ENCODE data around the gene DDAH2.
A peak's percentile ranks its signal among the peaks of the same experiment; 100 is the strongest.

The DDAH2 gene

GRCh38 chr6:31736021-31736767, 7.1 kb upstream of the DDAH2 start, which contains the start of gene CLIC1 (continued):
- TF ChIP-seq ZNF518A (tag by site-specific recombination; conservative IDR thresholded peaks at IDR 0.05; ENCODE audit: low read depth) (no peak), ZNF202 (tag by site-specific recombination; IDR thresholded peaks at IDR 0.05; ENCODE audit: borderline replicate concordance) (no peak), ZBTB7A (tag by site-specific recombination; IDR thresholded peaks at IDR 0.05; ENCODE audit: low read depth) (0 out of 2 replicates have a peak, but pooled peaks have one; percentile 7), ZSCAN5A (tag by site-specific recombination; IDR thresholded peaks at IDR 0.05) (peak; percentile 76; the same call in 1 of the 2 replicates), SP7 (tag by site-specific recombination; IDR thresholded peaks at IDR 0.05) (peak; percentile 55; the same call in 1 of the 2 replicates), ZNF701 (tag by site-specific recombination; IDR thresholded peaks at IDR 0.05) (no peak), ZNF777 (tag by site-specific recombination; IDR thresholded peaks at IDR 0.05; ENCODE audit: borderline replicate concordance) (no peak), ZSCAN30 (tag by site-specific recombination; IDR thresholded peaks at IDR 0.05) (peak; percentile 33; the same call in 1 of the 2 replicates), ZNF585B (tag by site-specific recombination; IDR thresholded peaks at IDR 0.05) (no peak), OSR2 (tag by site-specific recombination; IDR thresholded peaks at IDR 0.05) (no peak), ZNF791 (tag by site-specific recombination; IDR thresholded peaks at IDR 0.05) (no peak), ZNF423 (tag by site-specific recombination; IDR thresholded peaks at IDR 0.05) (0 out of 2 replicates have a peak, but pooled peaks have one; percentile 23), KLF10 (tag by site-specific recombination; IDR thresholded peaks at IDR 0.05) (peak; percentile 68), ZFHX2 (tag by site-specific recombination; conservative IDR thresholded peaks at IDR 0.05) (no peak; the same call in 1 of the 2 replicates), ZNF544 (tag by site-specific recombination; IDR thresholded peaks at IDR 0.05) (no peak), ZNF747 (tag by site-specific recombination; IDR thresholded peaks at IDR 0.05) (no peak), YY2 (tag by site-specific recombination; IDR thresholded peaks at IDR 0.05) (no peak), KLF7 (tag by site-specific recombination; IDR thresholded peaks at IDR 0.05; ENCODE audit: borderline replicate concordance) (peak; percentile 74; the same call in 1 of the 2 replicates), TCF7L2 (IDR thresholded peaks at IDR 0.05; ENCODE audit: borderline replicate concordance, low read depth, low read length) (no peak), ZNF10 (tag by site-specific recombination; IDR thresholded peaks at IDR 0.05) (no peak), MYNN (tag by site-specific recombination; IDR thresholded peaks at IDR 0.05; ENCODE audit: borderline replicate concordance) (no peak), ZBTB8A (tag by site-specific recombination; IDR thresholded peaks at IDR 0.05) (peak; percentile 34; the same call in 1 of the 2 replicates), ZNF311 (tag by site-specific recombination; IDR thresholded peaks at IDR 0.05; ENCODE audit: borderline replicate concordance) (no peak), SETDB1 (IDR thresholded peaks at IDR 0.05; ENCODE audit: insufficient read length, low read length) (no peak), ZXDB (tag by site-specific recombination; IDR thresholded peaks at IDR 0.05) (peak; percentile 64; the same call in 1 of the 2 replicates), ZNF155 (tag by site-specific recombination; IDR thresholded peaks at IDR 0.05) (no peak), ZNF600 (tag by site-specific recombination; IDR thresholded peaks at IDR 0.05) (peak; percentile 90)
- TF ChIP-seq, protein P1, sequence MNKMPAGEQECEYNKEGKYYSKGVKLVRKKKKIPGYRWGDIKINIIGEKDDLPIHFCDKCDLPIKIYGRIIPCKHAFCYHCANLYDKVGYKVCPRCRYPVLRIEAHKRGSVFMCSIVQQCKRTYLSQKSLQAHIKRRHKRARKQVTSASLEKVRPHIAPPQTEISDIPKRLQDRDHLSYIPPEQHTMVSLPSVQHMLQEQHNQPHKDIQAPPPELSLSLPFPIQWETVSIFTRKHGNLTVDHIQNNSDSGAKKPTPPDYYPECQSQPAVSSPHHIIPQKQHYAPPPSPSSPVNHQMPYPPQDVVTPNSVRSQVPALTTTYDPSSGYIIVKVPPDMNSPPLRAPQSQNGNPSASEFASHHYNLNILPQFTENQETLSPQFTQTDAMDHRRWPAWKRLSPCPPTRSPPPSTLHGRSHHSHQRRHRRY (tag by site-specific recombination; IDR thresholded peaks at IDR 0.05), result no peak
- TF ChIP-seq, protein P2, sequence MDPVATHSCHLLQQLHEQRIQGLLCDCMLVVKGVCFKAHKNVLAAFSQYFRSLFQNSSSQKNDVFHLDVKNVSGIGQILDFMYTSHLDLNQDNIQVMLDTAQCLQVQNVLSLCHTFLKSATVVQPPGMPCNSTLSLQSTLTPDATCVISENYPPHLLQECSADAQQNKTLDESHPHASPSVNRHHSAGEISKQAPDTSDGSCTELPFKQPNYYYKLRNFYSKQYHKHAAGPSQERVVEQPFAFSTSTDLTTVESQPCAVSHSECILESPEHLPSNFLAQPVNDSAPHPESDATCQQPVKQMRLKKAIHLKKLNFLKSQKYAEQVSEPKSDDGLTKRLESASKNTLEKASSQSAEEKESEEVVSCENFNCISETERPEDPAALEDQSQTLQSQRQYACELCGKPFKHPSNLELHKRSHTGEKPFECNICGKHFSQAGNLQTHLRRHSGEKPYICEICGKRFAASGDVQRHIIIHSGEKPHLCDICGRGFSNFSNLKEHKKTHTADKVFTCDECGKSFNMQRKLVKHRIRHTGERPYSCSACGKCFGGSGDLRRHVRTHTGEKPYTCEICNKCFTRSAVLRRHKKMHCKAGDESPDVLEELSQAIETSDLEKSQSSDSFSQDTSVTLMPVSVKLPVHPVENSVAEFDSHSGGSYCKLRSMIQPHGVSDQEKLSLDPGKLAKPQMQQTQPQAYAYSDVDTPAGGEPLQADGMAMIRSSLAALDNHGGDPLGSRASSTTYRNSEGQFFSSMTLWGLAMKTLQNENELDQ (tag by site-specific recombination; IDR thresholded peaks at IDR 0.05; ENCODE audit: low read depth), result no peak
- TF ChIP-seq, protein P3, sequence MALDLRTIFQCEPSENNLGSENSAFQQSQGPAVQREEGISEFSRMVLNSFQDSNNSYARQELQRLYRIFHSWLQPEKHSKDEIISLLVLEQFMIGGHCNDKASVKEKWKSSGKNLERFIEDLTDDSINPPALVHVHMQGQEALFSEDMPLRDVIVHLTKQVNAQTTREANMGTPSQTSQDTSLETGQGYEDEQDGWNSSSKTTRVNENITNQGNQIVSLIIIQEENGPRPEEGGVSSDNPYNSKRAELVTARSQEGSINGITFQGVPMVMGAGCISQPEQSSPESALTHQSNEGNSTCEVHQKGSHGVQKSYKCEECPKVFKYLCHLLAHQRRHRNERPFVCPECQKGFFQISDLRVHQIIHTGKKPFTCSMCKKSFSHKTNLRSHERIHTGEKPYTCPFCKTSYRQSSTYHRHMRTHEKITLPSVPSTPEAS (tag by site-specific recombination; IDR thresholded peaks at IDR 0.05), result no peak

Data from HEK293 (cell line).